HepG2 (cell line): ENCODE results near the gene ABCC10. TPM values are rescaled to one million over a fixed set of nuclear protein-coding genes. Genes with fewer than 3 reads are reported as not detected.
A peak's percentile ranks its signal among the peaks of the same experiment; 100 is the strongest.

Experiments used
- AHDC1 ChIP-seq: sonication (generic); formaldehyde crosslinking; IDR thresholded peaks from 2 replicates; pipeline ENCODE4 v1.5.1; 2020; ENCODE audit warnings: mild to moderate bottlenecking, missing genetic modification reagents, borderline replicate concordance
- ETV5 ChIP-seq: IDR thresholded peaks from 2 replicates; pipeline ENCODE4 v1.6.1; 2018; ENCODE audit warnings: missing biosample characterization, missing genetic modification reagents, inconsistent platforms, borderline replicate concordance
- FOXK2 ChIP-seq: fragments of 450-650 bp; IDR thresholded peaks from 2 replicates; pipeline ENCODE4 v1.6.1; 2016
- HDAC1 ChIP-seq: sonication (generic); formaldehyde crosslinking; IDR thresholded peaks from 2 replicates; pipeline ENCODE4 v1.5.1; 2020; ENCODE audit warnings: mild to moderate bottlenecking, missing genetic modification reagents
- MXD4 ChIP-seq: IDR thresholded peaks from 2 replicates; pipeline ENCODE4 v1.6.1; 2016; ENCODE audit warnings: mild to moderate bottlenecking, missing biosample characterization, missing genetic modification reagents
- MYPOP ChIP-seq: sonication (generic); formaldehyde crosslinking; IDR thresholded peaks from 2 replicates; pipeline ENCODE4 v1.8.1; 2023; ENCODE audit warnings: mild to moderate bottlenecking, moderate library complexity, missing genetic modification reagents
- ZBTB46 ChIP-seq: sonication (generic); formaldehyde crosslinking; IDR thresholded peaks from 2 replicates; pipeline ENCODE4 v1.4.0; 2020; ENCODE audit warnings: mild to moderate bottlenecking, missing genetic modification reagents, borderline replicate concordance
- ZNF710 ChIP-seq: sonication (generic); formaldehyde crosslinking; IDR thresholded peaks from 2 replicates; pipeline ENCODE4 v1.5.0; 2020; ENCODE audit warnings: mild to moderate bottlenecking, missing genetic modification reagents, borderline replicate concordance
- polyA plus RNA-seq, 8 experiments: library from polyadenylated mRNA; depleted of rRNA in 3 of 8; stranded (reverse) in 7 of 8; unstranded in 1 of 8; fragments of >200 nt; fragmentation: Illumina TruSeq in 4 of 8; extraction: Trizol in 4 of 8; gene quantifications; 2 replicates each; pipeline versions ENCODE4 v1.2.1 to v1.2.3, GENCODE V29; 2011 to 2016; ENCODE audit warnings: low read depth in 4 of 8, missing spikeins in 1 of 8, mixed read lengths in 1 of 8; ENCODE audit not compliant: insufficient read depth in 1 of 8
- total RNA-seq, 5 experiments: library from RNA; depleted of rRNA; stranded (reverse); fragments of >200 nt; fragmentation: Illumina TruSeq; extraction: Trizol; gene quantifications; 2 replicates each; pipeline ENCODE4 v1.2.3, GENCODE V29; 2016; ENCODE audit warnings: low read depth in 1 of 5
- TF ChIP-seq, protein P1 (sequence below): sonication (generic); formaldehyde crosslinking; IDR thresholded peaks from 2 replicates; pipeline ENCODE4 v1.4.0; 2020; ENCODE audit warnings: missing genetic modification reagents
- TF ChIP-seq, protein P2 (sequence below), 2 experiments: sonication (generic) in 1 of 2; formaldehyde crosslinking in 1 of 2; IDR thresholded peaks; 2 replicates each; pipeline versions ENCODE4 v1.4.0 to v1.6.1; 2016 to 2020; ENCODE audit warnings: borderline replicate concordance in 1 of 2, low read depth in 1 of 2, mild to moderate bottlenecking in 1 of 2, missing genetic modification reagents in 1 of 2

Gene ABCC10
- total and polyA plus RNA-seq, 2 of the 13 experiments (the other 11 are each of a cell fraction or from before 2014, with no cell fraction given): 16.0 to 24.3 TPM

- TF ChIP-seq AHDC1: no peak
- no peak for TF ChIP-seq ZBTB46
- peak; percentile 57 for TF ChIP-seq MXD4 (CRISPR knock-in tag)
- TF ChIP-seq, protein P1, sequence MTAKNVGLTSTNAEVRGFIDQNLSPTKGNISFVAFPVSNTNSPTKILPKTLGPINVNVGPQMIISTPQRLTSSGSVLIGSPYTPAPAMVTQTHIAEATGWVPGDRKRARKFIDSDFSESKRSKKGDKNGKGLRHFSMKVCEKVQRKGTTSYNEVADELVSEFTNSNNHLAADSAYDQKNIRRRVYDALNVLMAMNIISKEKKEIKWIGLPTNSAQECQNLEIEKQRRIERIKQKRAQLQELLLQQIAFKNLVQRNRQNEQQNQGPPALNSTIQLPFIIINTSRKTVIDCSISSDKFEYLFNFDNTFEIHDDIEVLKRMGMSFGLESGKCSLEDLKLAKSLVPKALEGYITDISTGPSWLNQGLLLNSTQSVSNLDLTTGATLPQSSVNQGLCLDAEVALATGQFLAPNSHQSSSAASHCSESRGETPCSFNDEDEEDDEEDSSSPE (CRISPR knock-in tag): peak; percentile 59; the same call in 1 of the 2 replicates
- TF ChIP-seq HDAC1 (CRISPR knock-in tag): 0 out of 2 replicates have a peak, but pooled peaks have one; percentile 45
- TF ChIP-seq, protein P2, sequence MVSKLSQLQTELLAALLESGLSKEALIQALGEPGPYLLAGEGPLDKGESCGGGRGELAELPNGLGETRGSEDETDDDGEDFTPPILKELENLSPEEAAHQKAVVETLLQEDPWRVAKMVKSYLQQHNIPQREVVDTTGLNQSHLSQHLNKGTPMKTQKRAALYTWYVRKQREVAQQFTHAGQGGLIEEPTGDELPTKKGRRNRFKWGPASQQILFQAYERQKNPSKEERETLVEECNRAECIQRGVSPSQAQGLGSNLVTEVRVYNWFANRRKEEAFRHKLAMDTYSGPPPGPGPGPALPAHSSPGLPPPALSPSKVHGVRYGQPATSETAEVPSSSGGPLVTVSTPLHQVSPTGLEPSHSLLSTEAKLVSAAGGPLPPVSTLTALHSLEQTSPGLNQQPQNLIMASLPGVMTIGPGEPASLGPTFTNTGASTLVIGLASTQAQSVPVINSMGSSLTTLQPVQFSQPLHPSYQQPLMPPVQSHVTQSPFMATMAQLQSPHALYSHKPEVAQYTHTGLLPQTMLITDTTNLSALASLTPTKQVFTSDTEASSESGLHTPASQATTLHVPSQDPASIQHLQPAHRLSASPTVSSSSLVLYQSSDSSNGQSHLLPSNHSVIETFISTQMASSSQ (IDR thresholded peaks at IDR 0.05; ENCODE audit: low read depth): no peak
- TF ChIP-seq, protein P2 (CRISPR knock-in tag; IDR thresholded peaks at IDR 0.05; ENCODE audit: borderline replicate concordance): no peak
- no peak; the same call in 1 of the 2 replicates for TF ChIP-seq ZNF710 (CRISPR knock-in tag)
- peak; percentile 72 for TF ChIP-seq MYPOP (CRISPR knock-in tag)
- TF ChIP-seq ETV5 (CRISPR knock-in tag): no peak; the same call in 1 of the 2 replicates
- TF ChIP-seq FOXK2: no peak
These were observed 69.2 kb downstream of the ABCC10 start (continued) for GRCh38 chr6:43496370-43497128.
